Activated T-cell treated with anti-CD3 and anti-CD28 coated beads for 4 hours (primary cell): ENCODE data around the gene NUP188.
"Not testable (repeated sequence)": the region's sequence is repeated elsewhere in the genome, so short reads cannot be mapped to it uniquely, and the experiment has no call there.

ENCODE experiments used
- DNase-seq: peaks from one replicate; pipeline ENCODE4 v3.0.0-alpha.2; 2020

NUP188 gene

DNA sequence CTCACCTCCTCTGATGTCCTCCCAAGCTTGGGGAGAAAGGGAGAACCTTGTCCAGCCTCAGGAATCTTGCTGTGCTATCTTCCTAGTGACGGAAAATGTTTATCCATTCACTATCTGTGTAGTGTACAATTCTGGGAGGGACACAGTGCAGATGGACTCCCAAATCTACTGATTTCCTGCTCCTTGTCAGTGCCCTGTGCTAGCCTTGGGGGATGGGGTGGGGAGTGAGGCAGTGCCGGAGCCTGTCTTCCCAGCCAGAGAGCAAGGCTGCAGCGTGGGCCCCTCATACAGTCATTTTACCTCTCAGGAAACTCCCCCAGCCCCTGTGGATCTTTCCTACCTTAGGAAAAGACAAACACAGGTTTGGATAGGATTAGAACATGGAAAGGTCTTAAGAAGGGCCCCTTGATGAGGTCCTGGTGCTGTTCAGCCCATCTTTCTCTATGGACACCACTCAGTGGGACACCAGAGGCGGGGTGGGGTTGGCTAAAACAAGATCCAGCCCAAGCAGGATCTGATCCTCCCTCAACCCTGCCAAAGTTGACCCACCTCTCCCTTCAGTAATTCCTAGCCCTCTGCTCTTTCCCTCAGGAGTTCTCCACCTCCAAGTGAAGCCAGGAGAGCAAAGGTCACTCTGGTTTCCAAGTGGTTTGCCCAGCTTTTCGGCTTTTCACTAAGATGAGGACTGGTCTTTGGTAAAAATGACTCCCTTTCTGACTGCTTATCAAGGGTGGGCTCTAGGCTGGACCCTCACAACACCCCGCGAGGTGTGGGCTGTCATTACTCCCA is 3.5 kb upstream of the NUP188 start:
- no peak for DNase-seq

DNA sequence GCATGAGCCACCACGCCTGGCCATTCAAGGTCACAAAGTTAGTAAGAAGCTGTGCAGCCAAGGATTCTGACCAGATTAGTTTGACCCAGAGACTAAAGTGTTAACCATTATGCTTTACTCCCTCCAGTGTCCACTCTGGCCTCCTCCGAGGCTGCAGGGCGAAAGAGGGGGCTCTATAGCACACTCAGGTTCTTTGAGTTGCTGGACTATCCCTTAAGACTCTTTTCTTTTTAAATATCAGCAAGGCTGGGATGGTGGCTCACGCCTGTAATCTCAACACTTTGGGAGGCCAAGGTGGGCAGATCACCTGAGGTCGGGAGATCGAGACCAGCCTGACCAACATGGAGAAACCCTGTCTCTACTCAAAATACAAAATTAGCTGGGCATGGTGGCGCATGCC is 2.5 kb upstream of the NUP188 start:
- not testable (repeated sequence) for DNase-seq

DNA sequence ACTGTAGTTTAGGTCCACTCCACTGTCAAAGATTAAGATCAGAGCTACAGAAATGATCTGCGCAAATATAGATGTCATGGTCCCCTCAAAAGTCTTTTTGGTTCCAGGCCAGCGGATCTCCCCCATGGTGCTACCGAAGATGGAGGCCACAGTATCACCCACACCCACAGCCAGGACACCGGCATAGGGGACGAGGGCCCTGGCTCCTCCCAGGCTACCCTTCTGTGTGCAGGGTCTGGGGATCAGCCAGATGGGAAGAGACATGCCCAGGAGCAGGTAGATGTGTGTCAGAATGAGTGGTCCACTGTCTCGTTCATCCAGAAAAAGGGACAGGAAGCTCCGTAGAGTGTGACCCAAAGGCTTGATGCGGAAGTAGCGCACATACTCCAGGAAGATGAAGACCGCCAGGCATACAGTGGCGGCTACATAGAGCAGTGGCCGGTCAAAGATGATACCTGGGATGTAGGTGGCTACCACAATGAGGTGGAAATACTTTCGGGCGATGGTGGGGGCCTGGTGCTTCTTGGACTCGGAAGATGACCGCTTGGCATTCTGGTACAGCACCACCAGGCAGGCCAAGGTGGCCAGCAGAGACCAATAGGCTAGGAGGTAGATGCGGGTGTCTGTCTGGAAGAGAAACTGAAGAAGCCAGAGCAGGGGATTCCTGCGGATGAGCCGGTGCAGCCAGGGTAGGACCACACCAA is 1.5 kb upstream of the NUP188 start:
- DNase-seq = no peak

DNA sequence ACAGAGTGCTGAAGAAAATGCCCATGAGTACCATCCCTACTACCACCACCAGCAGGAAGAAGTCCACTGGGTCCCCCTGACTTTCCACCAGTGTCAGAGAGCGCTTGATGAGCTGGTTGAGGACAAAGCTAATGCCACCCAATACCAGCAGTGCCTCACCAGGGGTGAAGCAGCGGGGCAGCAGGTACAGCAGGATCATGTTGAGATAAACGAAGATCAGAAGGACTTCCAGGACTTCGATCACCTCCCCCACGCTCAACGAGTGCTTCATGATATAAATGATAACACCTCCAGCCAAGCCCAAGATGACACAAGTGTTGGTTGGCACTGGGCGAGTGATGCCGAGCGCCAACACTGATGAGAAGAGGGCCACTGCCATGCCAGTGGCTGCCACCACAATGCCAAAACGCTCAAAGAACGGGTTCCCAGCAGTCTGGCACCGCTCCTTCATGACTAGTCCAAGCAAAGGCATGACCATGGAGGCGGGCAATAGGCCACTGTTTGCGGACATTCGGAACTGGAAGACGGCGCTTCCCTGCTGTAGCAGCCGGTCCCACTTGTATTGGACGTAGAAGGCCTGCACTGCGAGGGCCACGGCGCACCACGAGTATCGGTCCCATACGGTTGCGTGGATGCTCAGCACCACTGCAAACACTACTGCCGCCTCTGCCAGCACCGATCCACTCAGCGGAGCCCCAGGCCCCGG is 775 bp upstream of the NUP188 start:
- DNase-seq = no peak

DNA sequence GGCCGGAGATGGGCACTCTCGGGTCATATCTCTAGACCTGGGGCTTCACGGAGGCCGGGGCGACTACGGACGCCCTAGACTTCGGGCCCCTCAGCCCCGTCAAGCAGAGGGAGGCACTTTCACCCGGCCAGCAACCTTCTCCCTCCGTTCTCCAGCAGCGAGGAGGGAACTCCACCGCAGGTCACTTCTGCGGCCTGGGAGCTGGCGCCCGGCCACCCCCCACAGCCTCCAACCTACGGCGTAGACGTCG is 297 bp upstream of the NUP188 start:
- no peak for DNase-seq

DNA sequence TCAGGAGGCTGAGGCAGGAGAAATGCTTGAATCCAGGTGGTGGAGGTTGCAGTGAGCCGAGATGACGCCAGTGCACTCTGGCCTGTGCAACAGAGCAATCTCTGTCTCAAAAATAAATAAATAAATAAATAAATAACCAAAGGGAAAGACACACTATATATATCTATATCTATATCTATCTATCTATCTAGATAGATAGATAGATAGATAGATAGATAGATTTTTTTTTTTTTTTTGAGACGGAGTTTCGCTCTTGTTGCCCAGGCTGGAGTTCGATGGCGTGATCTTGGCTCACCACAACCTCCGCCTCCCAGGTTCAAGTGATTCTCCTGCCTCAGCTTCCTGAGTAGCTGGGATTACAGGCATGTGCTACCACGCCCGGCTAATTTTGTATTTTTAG is 13.9 kb downstream of the NUP188 start:
- DNase-seq = not testable (repeated sequence)

DNA sequence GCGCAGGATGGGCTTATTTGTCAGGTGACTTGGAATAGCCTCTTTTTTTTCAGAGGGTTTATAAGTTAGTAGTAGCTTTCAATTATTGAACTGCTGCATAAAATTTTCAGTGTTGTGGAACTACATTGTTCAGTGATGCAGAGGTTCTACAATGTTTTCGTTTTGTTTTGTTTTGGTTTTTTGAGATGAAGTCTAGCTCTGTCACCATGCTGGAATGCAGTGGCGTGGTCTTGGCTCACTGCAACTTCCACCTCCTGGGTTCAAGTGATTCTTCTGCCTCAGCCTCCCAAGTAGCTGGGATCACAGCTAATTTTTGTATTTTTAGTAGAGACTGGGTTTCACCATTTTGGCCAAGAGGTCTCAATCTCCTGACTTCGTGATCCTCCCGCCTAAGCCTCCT is 22.0 kb downstream of the NUP188 start:
- DNase-seq = no peak

GRCh38 chr9:128972956-128973355 is 25.5 kb downstream of the NUP188 start:
- DNase-seq = no peak

DNA sequence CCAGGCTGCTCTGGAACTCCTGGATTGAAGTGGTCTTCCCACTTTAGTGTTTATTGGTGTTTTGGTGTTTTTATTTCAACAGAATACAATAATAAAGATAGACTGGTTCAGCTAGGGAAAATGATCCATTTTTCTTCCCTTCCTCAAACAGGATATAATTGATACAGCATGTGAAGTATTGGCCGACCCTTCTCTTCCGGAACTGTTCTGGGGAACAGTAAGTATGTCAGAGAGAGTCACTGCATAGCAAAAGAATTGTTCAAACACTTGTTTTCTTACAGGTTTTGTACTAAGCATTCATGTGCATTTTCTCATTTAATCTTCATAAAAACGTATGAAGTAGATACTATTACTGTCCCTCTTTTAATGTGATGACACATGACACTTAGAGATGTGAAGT is 31.6 kb downstream of the NUP188 start:
- no peak for DNase-seq

DNA sequence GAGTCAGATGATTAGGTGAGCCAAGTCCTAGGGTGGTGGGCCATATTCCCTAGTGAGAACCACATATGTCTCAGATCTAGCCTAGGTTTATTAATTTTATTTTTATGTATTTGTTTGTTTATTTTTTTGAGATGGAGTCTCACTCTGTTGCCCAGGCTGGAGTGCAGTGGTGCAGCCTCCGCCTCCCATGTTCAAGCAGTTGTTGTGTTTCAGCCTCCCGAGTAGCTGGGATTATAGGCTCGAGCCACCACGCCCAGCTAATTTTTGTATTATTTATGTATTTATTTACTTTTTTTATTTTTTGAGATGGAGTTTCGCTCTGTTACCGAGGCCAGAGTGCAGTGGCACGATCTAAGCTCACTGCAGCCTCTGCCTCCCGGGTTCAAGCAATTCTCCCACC is 36.0 kb downstream of the NUP188 start:
- DNase-seq = no peak

DNA sequence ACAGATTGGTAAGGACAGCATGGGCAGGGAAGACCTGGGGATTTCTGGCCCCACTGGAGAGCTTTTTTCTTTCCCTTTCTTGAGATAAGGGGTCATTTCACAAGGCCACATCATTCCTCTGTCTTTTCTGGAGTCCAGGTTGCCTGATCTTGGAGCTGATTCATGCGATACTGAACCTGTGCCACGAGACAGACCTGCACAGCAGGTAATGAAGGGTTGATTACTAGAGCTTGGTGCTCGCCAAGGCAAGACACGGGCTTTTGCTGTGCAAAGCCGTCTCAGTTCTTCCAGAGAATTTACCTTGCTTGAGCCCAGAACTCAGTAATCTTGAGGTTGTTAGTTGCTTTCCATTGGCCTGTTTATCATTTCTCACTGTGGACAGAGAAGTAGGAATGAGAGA is 39.2 kb downstream of the NUP188 start:
- no peak for DNase-seq

- DNase-seq = no peak
Measured at GRCh38 chr9:128987805-128988204, 40.3 kb downstream of the NUP188 start.

DNA sequence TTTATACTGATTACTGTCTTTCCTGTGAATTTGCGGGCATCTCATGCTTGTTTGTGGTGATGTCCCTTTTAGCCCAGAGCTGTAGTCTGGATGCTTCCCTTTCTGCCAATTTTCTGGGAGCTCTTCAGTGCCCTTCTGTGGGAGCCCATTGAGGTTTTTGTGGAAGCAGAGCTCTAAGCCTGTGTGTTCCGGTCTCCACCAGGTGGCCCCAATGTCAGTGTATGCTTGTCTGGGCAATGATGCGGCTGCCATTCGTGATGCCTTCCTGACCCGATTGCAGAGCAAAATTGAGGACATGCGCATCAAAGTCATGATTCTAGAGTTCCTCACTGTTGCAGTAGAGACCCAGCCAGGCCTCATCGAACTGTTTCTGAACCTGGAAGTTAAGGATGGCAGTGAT is 45.5 kb downstream of the NUP188 start:
- no peak for DNase-seq

DNA sequence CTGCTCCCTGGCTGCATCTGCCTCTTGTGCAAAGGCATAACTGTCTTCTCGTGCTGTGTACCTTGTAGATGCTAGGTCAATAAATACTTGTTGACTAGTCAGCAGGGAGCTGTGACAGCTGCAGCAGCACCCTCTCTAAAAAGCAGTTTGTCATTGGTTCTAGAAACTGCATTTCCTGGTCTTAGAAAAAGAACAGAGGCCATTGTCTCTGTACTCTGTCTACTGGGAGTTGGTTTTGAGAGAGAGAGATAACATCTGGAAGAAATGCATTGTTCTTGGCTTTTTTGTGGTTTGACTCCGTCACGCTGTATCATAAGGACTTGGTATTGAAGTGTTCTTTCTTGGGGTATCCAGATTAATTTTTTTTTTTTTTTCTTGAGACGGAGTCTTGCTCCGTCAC is 48.3 kb downstream of the NUP188 start:
- DNase-seq = no peak

GRCh38 chr9:128998462-128998861 is 51.0 kb downstream of the NUP188 start:
- no peak for DNase-seq

DNA sequence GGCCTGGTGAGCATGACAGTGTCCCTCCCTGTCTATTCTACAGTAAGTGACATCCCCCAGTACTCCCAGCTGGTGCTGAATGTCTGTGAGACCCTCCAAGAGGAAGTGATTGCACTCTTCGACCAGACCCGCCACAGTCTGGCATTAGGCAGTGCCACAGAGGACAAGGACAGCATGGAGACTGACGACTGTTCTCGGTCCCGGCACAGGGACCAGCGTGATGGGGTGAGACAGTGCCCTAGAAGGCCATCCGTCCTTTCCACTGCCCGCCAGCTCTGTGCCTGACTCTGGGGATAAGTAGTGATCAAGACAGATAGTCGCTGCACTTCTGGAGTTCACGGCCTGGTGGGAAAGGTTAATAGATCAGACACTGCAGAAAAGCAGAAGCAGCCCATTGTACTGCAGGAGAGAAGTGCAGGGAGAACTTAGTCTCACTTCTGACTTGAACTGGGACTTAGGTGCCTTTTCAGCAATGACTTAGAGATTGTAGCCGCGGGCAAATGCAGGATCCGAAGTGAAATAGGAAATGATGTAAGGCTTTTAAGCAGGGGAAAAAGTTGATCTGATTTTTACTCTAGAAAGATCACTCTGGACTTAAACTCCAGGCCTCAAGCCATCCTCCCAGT is 52.2 kb downstream of the NUP188 start:
- no peak for DNase-seq

DNA sequence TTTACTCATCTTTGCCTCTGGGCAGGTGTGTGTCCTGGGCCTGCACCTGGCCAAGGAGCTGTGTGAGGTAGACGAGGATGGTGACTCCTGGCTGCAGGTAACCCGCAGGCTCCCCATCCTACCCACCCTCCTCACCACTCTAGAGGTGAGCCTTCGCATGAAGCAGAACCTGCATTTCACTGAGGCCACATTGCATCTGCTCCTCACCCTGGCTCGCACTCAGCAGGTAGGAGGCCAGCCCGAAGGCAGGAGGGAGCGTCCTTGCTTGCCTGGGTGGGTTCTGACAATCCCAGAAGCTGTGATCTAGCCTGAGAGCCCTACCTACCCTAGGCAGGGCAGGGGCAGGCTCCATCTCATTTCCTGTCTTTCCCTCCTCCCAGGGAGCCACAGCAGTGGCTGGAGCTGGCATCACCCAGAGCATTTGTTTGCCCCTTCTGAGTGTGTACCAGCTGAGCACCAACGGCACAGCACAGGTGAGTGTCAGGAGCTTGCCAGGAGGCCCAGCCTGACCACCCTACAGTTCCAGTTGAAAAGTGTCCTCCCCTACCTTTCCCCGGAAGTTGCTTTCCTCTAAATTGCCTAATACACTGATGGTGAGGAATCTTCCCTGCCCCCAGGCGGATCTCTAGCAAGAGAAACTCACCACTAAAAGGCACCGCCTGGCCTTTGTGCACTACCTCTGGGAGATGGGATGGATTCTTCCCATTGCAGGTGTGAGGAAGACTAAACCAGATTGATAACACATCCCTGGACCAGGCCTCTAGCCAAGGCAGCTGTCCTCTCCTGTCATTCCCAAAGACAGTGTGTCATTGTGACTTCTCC is 54.2 kb downstream of the NUP188 start:
- DNase-seq = no peak

DNA sequence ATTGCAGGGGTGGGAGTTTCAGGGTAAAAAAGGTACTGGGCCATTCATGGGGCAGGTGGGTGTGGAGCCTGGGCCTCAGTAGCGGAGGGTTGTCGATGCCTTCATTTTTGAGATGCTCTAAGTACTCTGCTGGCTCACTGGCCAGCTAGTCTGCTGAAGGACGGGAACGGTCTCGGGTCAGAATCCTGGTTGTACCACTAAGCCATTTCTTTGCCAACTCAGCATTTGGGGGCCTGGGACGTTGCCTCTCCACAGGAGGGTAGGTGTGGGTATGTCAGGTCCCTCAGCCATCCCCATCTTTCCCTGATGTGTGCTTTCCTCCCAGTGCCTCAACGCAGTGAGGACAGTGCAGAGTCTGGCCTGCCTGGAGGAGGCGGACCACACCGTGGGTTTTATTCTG is 55.5 kb downstream of the NUP188 start:
- no peak for DNase-seq

- not testable (repeated sequence) for DNase-seq
Measured at GRCh38 chr9:129004173-129004572, 56.7 kb downstream of the NUP188 start.

GRCh38 chr9:129005336-129005997 is 58.0 kb downstream of the NUP188 start:
- no peak for DNase-seq

DNA sequence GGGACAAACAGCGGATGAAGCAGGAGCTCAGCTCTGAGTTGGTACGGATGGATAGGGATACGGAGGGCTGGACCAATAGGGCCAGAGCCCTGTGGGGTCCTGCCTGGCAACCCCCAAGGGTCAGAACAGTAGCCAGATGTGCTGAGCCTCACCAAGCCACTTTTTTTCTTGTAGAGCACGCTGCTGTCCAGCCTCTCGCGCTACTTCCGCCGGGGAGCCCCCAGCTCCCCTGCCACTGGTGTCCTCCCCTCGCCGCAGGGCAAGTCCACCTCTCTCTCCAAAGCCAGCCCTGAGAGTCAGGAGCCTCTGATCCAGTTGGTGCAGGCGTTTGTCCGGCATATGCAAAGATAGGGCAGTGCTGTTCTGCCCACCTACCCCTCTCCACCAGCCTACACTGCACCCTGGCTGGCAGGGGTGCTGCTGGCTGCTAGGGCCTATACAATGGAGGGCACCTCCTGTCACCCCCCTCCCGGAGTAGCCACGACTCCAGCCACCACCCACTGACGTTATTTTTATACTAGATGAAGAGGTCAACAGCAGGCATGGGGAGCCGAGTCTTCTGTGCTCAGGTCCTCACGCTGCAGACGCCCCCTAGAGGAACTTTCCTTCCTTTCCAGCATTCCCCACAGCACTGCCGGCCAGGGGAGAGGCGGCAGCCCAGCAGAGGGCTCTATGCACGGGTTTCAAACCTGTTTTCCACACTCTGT is 59.0 kb downstream of the NUP188 start:
- DNase-seq = no peak
